T-helper 1 cell treated with Interleukin-12 subunit alpha and Interleukin-12 subunit beta and Interleukin-4 antibody, amounts not matched to agents 30 ng/mL and 1 ng/mL, for 36 hours (primary cell): Measurements from ENCODE around the gene KMT2A. TPM values are rescaled to one million over a fixed set of nuclear protein-coding genes. Genes with fewer than 3 reads are reported as not detected.

Experiments
- intact Hi-C: fragments of 100-400 bp; cut with micrococcal nuclease; formaldehyde crosslinking; loops from one replicate; pipeline ENCODE4 v1.15.1; 2024
- total RNA-seq: library from RNA; stranded (reverse); gene quantifications from 2 replicates; pipeline ENCODE4 v1.2.3, GENCODE V29; 2022

The KMT2A gene
- total RNA-seq, 1 donor from 2014 or later, result 158 TPM

DNA sequence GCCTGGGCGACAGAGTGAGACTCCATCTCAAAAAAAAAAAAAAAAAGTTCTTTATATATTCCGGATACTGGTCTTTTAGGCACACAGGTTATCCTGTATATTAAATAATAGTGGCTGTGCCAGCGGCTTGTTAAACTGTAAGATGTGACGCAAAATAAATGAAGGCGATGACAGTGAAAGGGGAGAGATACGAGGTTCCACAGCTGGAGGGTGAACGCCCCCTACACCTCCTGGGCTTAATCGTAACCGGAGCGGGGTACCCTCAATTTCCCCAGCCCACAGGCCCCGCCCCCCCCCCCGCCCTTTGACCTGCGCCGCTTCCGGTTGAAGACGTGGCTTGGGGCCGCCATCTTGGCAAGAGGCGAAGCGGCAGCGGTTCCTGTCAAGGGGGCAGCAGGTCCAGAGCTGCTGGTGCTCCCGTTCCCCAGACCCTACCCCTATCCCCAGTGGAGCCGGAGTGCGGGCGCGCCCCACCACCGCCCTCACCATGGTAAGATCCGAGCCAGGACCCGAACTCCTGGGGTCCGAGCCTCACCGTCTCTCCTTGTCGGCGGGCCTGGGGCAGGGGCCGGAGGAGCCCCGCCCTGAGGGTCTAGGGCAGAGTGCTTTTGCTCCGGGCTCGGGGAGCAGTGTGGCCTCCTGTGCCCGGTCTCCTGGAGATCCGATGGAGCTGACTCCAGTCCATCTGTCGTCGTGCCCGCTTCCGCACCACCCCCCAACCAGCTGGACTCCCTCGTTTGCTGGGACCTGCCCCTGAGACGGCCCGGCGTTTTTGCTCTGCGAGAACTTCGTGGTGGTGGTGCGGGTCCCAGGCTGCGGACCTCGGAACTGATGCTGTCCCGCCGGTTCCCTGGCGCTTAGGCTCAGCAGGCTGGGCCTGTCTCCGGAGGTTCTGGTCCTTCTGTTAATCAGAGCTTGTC, 136.0 kb downstream of the KMT2A start, which contains the start of gene ARCN1:
ARCN1 (plus strand) TSS at position 349 of the 920 bp plus-strand sequence; CDS start at position 488, 139 bp downstream.
- intact Hi-C loops, result loop anchor here (1.0 to 5.0 kb wide), 10 partner anchors 34 to 1340 kb away; partner anchors contain the start of genes CENATAC, DDX6, PCSK7 and PHLDB1

DNA sequence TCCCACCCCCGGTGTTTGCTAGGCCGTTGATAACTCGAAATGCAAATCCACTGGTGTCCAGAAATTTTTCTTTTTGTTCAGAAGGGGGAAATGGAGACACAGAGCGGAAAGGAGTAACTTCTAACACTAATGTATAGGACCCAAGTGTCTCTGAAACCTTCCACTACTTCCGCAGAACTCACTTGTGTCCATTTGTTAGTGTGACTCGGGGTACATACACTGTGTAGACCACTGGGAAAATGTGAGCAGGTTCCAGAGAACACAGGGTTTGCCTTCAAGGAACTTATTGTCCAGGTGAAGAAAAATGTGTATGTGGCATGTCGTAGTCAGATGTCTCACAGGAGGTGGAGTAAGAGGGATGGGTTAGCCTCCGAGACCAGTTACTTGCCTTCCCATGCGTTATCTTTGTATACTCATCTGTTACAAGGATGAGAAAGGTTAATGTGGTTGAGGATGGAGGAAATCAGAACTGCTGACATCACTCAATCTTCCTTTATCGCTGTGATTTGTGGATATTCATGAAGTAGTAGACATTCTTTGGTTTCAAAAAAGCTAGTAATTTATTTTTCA, 136.8 kb downstream of the KMT2A start:
- intact Hi-C loops, result loop anchor here (1.0 to 5.0 kb wide), 15 partner anchors 8 to 1341 kb away; partner anchors contain the start of genes CENATAC, DDX6, IFT46 and PCSK7

DNA sequence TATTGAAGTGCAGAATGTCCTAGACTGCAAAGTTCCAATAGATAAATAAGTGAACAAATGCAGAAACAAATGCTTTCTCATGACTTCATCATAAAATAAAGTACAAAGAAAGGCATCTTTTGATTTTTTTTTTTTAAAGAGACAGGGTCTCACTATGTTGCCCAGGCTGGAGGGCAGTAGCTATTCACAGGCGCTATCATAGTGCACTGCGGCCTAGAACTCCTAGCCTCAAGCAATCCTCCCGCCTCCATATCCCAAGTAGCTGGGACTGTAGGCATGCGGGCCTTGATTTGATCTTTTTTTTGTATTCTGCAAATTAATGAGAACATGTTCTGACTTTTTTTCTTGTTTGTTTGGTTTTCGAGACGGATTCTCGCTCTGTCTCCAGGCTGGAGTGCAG, 138.3 kb downstream of the KMT2A start:
- intact Hi-C loops, result loop anchor here (5.0 kb wide), 5 partner anchors 218 to 1342 kb away; partner anchors contain the start of genes CENATAC, DDX6, PCSK7 and RNF214

Other genes with a start within 250 kb of the KMT2A start
- 53.1 and 55.6 TPM in 2 replicates for gene JAML, start 211.5 kb upstream of the KMT2A start, total RNA-seq
- gene MPZL3, start 184.1 kb upstream of the KMT2A start, total RNA-seq, result 19.7 and 23.9 TPM in 2 replicates
- 3.9 and 4.8 TPM in 2 replicates for gene MPZL2, start 172.2 kb upstream of the KMT2A start, total RNA-seq
- 684 and 696 TPM in 2 replicates for gene CD3E, start 131.8 kb upstream of the KMT2A start, total RNA-seq
- gene CD3D, start 93.8 kb upstream of the KMT2A start, total RNA-seq, result 648 and 691 TPM in 2 replicates
- 223 and 229 TPM in 2 replicates for gene CD3G, start 92.1 kb upstream of the KMT2A start, total RNA-seq
- 46.7 and 48.4 TPM in 2 replicates for gene UBE4A, start 76.9 kb upstream of the KMT2A start, total RNA-seq
- 267 and 272 TPM in 2 replicates for gene ATP5MG, start 34.9 kb upstream of the KMT2A start, total RNA-seq
- 0.90 and 2.2 TPM in 2 replicates for gene TTC36, start 91.0 kb downstream of the KMT2A start, total RNA-seq
- gene TMEM25, start 94.7 kb downstream of the KMT2A start, total RNA-seq, result 7.7 and 13.3 TPM in 2 replicates
- 10.2 and 10.8 TPM in 2 replicates for gene IFT46, start 129.4 kb downstream of the KMT2A start, total RNA-seq
- gene ARCN1, start 135.9 kb downstream of the KMT2A start, total RNA-seq, result 154 and 161 TPM in 2 replicates
- gene PHLDB1, start 171.1 kb downstream of the KMT2A start, total RNA-seq, result 0.56 and 1.0 TPM in 2 replicates
- gene TREH, start 243.2 kb downstream of the KMT2A start, total RNA-seq, result not detected in 2 replicates